GM06990 (cell line): ENCODE results near the gene RASA4B.
"Not testable (repeated sequence)": the region's sequence is repeated elsewhere in the genome, so short reads cannot be mapped to it uniquely, and the experiment has no call there.

Experiments
- DNase-seq: peaks from one replicate; pipeline ENCODE4 v3.0.0-alpha.2; 2011; ENCODE audit not compliant: insufficient read length; ENCODE audit errors: extremely low read depth
- H3K27me3 ChIP-seq: replicated peaks from 2 replicates; pipeline ENCODE4 v1.6.0; 2011; ENCODE audit warnings: low read length; ENCODE audit not compliant: control insufficient read depth, insufficient read depth
- H3K36me3 ChIP-seq: 2 replicates; pipeline ENCODE4 v1.5.1; 2011; ENCODE audit warnings: low read length; ENCODE audit not compliant: control insufficient read depth, insufficient read depth
- H3K4me3 ChIP-seq: replicated peaks from 2 replicates; pipeline ENCODE4 v1.5.1; 2011; ENCODE audit warnings: low read depth, mild to moderate bottlenecking, control low read depth, low read length
- TF ChIP-seq, protein P1 (sequence below): IDR thresholded peaks from 2 replicates; pipeline ENCODE4 v1.5.1; 2011; ENCODE audit warnings: low read length, control low read depth, mild to moderate bottlenecking, inconsistent platforms; ENCODE audit not compliant: insufficient read depth, poor library complexity, severe bottlenecking

The RASA4B gene

DNA sequence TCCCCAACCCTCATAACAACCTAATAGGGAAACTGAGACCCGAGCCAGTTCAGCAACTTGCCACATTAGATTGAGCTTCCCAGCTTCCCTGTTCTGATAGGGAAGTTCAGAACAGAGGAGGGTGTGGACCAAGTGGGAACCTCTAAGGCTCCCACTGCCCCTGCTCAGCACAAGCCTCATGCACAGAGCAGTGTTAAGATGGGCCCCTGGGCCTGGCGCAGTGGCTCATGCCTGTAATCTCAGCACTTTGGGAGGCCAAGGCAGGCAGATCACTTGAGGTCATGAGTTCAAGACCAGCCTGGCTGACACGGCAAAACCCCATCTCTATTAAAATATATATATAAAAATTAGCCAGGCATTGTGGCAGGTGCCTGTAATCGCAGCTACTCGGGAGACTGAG is 20.3 kb downstream of the RASA4B start:
- not testable (repeated sequence) for H3K27me3 ChIP-seq, H3K4me3 ChIP-seq, DNase-seq, H3K36me3 ChIP-seq

DNA sequence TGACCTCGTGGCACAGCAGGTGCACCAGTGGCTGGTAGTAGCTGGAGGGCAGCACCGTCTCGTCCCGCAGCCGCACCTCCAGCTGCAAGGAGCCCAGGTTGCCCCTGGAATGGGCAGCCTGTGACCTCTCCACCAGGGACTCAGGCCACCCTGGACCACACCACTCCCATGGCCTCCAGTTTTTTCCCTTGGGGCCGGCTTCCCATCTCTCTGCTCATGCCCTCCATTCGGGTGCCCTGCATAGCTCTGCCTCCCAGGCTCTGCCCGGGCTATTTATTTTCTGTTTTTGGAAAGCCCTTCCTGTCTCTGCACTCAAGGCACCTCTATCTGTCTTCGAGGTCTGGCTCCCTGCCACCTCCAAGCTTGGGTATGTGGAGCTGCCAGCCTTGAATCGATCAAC is 20.7 kb downstream of the RASA4B start:
- DNase-seq, H3K4me3 ChIP-seq: not testable (repeated sequence)

DNA sequence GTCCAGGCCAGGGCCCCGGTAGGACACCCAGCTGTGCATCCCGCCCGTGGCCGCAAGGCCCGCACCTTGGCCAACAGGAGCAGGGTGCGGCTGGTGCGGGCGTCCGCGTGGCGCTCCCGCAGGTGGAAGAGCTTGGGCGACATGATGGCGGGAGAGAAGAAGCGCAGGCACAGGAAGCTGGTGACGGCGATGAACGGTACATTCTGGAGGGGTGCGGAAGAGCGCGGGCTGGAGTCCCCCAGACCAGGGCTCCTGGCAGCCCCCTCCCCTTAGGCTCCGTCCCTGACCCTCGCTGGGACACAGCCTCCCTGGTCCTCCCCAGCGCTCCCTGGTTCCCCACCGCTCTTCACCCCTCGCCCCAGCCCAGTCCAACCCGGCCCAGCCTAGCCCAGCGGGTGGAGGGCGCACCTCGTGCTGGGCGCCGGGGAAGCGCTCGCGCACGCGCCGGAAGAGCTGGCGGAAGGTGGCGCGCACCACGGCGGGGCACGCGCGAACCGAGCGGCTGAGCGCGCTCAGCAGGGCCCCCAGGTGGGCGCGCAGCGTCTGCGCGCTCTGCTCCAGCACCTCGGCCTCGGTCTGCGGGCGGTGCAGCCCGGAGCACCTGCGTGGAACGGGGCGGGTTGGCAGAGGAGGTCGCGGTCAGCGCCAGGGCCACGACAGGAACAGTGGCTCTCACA is 23.0 kb downstream of the RASA4B start:
- H3K4me3 ChIP-seq, H3K36me3 ChIP-seq, H3K27me3 ChIP-seq, DNase-seq: not testable (repeated sequence)

More for the DNA sequence above, 20.7 kb downstream of the RASA4B start:
- not testable (repeated sequence) for H3K36me3 ChIP-seq, H3K27me3 ChIP-seq

DNA sequence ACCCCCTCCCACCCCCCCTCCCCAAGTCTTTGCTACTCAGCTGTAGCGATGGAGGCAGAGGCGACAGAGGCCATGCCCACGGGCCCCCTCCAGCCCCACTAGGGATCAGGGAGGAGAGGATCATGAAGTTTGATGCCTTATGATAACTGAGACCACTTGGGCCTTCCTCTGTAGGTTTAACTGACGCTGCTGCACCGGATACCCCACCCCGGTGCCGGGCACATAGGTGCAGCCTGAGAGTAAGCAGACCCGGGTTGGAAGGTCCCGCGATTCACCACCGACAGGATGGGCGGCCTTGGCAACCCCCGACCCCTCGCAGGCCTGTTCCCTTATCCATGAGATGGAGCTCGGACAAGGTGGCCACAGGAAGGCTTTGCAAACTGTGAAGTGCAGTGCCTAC is 23.6 kb downstream of the RASA4B start:
- not testable (repeated sequence) for H3K27me3 ChIP-seq, DNase-seq

DNA sequence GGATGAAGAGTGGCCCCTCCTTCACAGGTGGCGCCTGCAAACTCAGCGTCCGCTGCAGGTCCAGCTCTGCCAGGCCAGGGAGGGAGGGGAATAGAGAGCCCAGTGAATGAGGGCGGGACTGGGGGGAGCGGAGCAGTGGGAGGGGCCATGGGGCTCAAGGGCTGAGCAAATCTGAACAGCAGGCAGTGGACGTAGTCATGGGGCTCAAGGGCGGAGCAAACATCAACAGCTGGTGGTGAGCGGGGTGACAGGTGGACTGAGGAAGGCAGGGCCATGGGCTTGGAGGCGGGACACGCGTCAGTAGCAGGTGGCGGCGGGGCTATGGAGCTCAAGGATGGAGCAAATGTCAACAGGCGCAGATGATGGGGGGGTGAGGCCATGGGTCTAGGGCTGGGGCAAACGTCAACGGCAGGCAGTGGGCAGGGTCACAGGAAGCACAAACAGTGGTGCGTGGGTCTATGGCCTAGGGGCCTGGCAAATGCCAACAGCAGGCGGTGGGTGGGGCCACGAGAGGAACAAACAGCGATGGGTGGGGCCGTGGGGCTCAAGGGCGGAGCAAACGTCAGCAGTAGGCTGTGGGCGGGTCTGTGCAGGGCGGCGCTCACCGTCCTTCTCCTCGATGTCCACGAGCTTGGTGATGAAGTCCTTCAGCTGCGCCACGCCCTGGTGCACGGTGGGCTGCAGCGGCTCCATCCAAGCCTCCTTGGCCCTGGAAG is 24.2 kb downstream of the RASA4B start:
- H3K27me3 ChIP-seq, H3K36me3 ChIP-seq, H3K4me3 ChIP-seq, DNase-seq: not testable (repeated sequence)

More for the DNA sequence above, 23.6 kb downstream of the RASA4B start:
- not testable (repeated sequence) for H3K36me3 ChIP-seq, H3K4me3 ChIP-seq

DNA sequence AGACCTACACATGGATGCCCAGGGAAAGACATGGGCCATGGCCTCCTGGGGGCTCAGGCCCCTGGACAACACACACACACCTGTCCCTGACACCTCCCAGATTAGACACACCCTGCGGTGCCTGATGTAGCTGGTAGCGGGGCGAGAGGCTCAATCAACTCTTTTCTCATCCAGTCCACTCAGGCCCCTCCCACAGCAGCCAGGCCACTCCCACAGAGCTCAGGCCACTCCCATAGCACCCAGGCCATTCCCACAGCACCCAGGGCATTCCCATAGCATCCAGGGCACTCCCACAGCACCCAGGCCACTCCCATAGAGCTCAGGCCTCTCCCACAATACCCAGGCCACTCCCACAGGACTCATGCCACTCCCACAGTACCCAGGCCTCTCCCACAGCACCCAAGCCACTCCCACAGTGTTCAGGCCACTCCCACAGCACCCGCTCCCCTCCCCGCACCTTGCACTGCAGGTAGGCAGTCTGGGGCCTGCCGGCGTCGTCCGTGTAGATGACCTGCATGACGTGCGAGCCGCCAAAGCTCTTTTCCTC is 27.0 kb downstream of the RASA4B start:
- not testable (repeated sequence) for H3K4me3 ChIP-seq, H3K36me3 ChIP-seq, H3K27me3 ChIP-seq, DNase-seq

DNA sequence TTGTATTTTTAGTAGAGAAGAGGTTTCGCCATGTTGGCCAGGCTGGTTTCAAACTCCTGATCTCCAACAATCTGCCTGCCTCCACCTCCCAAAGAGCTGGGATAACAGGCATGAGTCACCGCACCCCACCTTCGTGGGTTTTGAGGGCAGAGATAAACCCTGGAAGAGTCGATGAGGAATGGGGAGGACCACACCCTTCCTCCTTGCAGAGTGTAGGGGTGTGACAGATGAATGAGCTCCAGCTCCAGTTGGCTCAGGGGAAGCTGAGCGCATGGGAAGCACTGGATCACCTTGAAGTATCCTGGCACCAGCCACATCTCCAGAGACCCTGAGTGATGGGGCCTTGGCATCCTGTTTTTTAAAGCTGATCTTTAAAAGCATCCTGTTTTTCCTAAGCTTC is 33.3 kb downstream of the RASA4B start:
- H3K4me3 ChIP-seq, H3K27me3 ChIP-seq, DNase-seq, H3K36me3 ChIP-seq: not testable (repeated sequence)

DNA sequence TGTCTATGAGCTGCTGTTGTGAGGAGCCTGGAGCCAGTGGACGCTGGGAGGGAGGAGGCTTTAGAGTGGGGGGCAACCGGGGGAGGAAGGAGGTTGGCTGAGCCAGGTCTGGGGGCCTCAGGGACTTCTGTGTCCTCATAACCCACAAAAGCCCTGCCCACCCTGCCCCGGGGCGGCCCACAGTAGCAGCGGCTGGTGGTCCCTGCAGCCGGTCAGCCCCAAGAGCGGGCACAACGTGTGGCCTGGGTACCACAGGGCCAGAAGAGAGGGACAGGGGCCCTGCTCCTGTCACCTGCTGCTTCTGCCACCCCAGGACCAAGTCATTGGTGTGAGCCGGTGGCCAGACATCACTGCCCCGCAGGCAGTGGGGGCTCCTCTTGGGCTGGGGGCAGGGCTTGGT is 35.6 kb downstream of the RASA4B start:
- not testable (repeated sequence) for H3K4me3 ChIP-seq, H3K27me3 ChIP-seq, H3K36me3 ChIP-seq, DNase-seq

DNA sequence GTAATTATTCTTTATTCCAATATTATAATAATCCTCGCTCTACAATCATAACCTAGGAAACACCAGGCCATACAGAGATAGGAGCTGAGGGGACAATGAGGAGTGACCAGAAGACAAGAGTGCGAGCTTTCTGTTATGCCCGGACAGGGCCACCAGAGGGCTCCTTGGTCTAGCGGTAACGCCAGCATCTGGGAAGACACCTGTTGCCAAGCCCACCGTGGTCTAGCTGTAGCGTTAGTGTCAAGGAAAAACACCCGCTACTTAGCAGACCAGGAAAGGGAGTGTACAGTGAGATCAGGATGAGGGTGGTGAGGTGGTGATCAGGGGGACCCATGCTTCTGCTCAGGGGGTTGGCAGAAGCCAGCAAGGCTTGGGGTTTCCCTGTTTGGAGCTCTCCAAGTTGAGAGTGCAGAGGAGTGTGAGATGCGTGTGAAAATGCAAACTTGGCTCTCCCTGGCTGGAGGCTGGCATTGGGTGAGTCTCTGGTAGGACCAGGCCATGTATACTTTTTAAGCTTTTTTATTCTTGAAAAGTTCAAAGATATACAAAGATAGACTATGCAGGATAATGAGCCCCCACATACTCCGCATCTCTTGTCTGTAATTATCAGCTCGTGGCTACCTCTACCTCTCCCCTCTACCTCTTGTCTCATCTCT is 37.5 kb downstream of the RASA4B start:
- H3K4me3 ChIP-seq, H3K27me3 ChIP-seq, DNase-seq, H3K36me3 ChIP-seq: not testable (repeated sequence)
- TF ChIP-seq, protein P1, sequence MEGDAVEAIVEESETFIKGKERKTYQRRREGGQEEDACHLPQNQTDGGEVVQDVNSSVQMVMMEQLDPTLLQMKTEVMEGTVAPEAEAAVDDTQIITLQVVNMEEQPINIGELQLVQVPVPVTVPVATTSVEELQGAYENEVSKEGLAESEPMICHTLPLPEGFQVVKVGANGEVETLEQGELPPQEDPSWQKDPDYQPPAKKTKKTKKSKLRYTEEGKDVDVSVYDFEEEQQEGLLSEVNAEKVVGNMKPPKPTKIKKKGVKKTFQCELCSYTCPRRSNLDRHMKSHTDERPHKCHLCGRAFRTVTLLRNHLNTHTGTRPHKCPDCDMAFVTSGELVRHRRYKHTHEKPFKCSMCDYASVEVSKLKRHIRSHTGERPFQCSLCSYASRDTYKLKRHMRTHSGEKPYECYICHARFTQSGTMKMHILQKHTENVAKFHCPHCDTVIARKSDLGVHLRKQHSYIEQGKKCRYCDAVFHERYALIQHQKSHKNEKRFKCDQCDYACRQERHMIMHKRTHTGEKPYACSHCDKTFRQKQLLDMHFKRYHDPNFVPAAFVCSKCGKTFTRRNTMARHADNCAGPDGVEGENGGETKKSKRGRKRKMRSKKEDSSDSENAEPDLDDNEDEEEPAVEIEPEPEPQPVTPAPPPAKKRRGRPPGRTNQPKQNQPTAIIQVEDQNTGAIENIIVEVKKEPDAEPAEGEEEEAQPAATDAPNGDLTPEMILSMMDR: peak; percentile 44

DNA sequence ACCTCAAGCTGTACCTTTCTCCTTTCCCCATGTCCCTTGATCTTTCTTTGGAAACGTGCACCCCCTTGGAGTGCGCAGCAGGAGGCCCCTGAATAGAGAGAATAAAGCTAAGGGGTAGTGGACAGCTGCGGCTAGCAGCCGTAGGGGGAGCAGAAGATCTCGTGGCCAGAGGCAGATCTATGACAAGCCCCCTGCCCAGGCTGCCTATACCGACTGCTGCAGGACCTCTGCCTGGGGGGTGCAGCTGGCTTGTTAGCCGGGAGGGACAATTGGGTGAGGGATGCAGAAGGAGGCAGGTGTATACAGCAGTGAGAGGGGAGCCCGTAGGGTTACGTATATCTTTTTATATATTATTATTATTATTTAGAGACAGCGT is 38.4 kb downstream of the RASA4B start:
- not testable (repeated sequence) for DNase-seq, H3K4me3 ChIP-seq, H3K27me3 ChIP-seq

DNA sequence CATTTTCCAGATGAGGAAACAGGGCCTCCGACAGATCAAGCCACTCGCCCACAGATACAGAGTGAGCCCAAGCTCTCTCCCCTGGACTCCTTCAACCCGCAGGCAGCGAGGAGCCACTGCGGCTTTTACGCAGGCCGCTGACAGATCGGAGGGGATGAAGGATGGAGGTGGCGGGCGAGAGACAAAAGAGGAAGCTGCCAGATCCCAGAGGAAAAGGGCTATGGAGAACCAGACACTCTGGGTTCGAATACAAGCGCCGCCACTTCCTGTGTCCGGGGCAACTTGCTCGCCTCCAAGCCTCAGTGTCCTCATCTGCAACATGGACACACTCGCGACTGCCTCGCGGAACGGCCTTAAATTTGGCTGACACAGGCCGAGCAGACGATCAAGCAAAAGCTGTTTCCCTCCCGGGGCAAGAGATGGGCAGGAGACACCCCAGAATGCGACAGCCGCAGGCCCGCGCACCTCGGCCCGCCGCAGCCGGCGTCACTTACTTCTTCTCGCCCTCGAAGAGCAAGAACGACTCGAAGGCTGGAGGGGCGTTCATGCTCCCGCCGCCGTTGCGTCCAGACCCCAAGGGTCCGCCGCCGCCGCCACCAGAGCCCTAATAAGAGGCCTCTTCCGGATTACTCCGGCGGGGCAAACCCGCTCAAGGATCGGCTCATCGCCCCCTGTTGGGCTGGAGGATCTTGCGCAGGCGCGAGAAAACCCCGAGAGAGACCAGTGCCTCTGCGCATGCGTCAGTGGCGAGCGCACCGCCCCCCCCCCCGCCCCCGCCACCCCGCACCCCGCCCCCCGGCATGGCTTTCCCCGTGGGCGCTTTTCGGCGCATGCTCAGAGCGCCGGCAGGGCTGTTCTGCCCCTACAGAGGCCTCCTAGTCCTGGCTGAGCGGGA is 39.0 kb downstream of the RASA4B start, which contains the start of gene POLR2J:
POLR2J (minus strand) TSS at position 609 of the 895 bp plus-strand sequence; CDS start at position 547, 62 bp downstream.
- H3K4me3 ChIP-seq: peak within 1 kb of the TSS; percentile 49
- H3K36me3 ChIP-seq, H3K27me3 ChIP-seq: not testable (repeated sequence)
- DNase-seq: peak; percentile 75

More for the DNA sequence above, 38.4 kb downstream of the RASA4B start:
- not testable (repeated sequence) for H3K36me3 ChIP-seq

DNA sequence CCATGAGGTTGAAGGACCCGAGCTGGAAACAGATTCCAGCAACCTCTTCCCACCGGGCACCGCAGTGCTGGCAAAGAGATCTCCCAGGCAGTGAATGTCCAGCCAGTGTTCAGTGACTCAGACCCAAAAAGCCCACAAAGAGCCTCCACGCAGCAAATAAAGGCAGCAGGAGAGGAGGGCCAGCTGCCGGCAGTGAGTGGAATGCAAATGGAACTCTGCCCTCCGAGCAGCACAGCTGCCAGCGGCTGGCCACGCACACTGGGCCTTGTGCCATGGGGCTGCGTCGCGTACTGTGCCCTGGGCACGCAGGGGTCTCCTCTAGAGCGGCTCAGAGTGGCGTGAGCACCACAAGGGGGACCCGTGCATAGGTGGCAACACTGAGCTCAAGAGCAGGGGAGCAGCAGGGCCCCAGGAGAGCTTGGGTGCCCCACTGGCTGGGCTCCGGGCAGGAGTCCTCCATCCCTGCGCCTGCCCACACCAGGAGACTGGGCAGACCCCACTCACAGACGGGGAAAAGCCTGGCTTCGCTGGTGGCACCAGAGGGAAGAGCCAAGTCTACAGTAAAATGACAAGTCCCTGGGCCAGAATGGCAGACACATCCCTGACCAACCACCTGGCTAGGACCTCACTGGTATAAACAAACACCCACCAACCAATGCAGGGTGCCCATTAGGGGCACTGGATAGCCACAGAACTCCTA is 42.7 kb downstream of the RASA4B start:
- H3K27me3 ChIP-seq, DNase-seq, H3K4me3 ChIP-seq: not testable (repeated sequence)
- peaks cover 14% of the 10 kb centered on the region for H3K36me3 ChIP-seq
